Measurements from ENCODE around the gene RAX2.
"Not testable (repeated sequence)": the region's sequence is repeated elsewhere in the genome, so short reads cannot be mapped to it uniquely, and the experiment has no call there.

The RAX2 gene

DNA sequence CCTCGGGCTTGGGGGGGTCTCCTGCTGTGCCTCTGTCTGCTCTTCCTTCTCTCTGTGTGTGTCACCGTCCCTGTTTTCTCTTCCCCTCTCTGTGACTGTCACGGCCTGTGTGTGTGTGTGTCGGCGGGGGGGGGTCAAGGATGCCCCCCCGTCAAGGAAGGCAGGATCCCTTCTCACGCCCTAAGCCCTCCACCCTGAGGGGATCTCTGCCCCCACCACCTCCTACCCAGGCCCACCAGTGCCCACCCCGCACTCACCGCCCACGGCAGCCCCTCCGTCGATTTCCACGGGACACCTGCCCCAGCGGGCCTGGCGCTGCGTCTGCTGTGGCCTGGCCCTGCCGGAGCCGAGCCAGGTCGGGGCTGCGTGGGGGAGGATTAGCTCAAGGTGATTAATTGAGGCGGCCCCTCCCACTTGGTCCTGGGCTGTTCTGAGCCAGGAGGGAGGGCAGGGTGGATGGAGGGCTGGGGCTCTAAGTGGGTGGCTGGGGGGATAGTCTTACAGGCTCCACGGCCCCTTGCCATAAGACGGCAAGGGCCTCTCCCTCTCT lies at the start of gene RAX2:
Gene RAX2, minus strand, starts transcription at position 323 of the 550 bp plus-strand sequence. CDS start 486 bp downstream, outside the sequence.
- DNase-seq (ENCODE audit: low read depth): no peak

DNA sequence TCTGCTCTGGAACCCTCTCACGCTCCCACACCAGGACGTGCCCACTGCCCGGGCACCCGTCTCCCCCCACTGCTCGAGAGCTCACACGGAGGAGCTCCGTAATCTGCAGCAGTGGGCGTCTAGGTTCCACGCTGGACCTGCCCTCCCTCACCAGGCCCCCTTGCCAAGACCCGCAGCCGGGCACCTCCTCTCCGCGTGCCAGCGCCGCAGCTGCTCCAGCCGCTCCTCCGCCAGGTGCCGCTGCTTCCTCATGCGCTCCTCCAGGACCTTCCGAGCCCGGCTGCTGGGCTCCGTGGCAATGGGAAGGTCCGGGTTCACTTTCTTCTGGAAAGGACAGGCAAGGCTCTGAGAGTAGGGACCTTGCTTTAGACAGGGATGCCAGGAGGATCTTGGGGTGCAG lies 49.1 kb upstream of the RAX2 start:
- no peak for DNase-seq (ENCODE audit: low read depth)

DNA sequence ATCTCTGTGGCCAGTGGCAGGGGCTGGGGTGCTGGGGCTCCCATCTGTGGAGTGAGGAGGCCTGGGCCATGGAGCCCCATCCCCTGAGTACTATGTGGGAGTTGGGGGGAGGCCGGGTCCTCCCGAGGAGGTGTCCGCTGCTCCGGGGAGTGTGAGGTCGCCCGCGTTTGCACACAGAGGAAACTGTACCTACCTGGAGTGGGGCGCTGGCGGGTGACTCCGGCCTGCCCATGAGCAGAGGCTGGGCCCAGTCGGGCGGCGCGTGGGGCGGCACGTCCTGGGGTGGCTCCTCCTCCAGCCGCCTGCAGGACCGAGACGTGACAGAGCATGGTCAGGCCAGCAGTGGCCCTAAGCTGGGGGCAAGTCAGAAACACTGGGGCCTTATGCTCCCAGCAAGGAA lies 48.0 kb upstream of the RAX2 start:
- no peak for DNase-seq (ENCODE audit: low read depth)

DNA sequence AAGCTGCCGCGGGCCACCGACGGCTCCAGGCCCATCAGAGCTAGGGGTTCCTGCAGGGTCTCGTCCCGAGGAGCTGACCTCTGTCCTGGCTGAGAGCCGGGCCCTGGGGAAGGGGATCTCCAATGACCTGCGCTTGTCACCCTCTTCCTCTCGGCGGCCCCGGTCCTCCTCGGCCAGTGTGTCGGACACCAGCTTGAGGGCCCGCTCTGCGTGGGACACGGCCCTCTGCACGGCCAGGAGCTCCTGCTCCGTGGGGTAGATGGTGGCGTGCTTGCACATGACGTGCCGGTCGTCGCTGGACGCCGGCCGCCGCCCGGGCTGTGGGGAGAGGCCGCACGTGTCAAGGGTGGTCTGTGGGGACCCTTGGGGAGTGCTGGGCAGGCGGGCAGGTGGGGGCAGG lies 46.9 kb upstream of the RAX2 start:
- DNase-seq (ENCODE audit: low read depth): no peak

DNA sequence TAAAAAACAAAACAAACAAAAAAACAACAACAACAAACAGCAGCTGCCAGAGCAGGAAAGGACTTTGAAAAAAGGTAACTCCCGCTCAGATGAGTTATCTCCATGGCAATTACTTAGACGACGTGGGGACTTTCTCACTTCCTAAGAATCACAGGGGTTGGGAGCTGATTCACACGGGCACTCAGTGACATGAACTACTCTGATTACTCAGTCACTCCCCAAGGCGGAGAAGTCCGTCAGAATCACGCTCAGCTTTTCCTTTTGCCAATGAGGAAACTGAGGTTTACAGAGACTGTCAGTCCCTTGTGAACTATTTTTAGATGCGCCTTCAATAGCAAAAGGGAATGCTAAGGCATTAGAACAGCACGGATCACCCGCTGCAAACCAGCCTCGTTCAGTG lies 46.4 kb upstream of the RAX2 start:
- no peak for DNase-seq (ENCODE audit: low read depth)

DNA sequence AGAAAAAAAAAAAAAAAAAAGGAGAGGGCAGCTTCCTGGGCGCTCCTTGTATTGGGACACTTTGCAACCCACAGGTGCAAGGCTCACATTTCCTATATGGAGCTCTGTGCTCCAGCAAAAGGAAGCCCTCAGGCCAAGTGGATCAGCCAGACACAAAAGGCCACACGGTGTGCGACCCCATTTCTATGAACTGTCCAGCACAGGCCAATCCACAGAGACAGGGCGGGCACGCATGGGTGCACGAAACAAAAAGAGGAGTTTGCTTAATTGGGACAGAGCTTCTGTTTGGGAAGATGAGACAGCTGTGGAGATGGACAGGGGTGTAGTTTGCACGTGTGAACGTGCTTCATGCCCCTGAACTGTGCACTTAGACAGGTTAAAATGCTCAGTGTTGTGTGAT lies 45.7 kb upstream of the RAX2 start:
- DNase-seq (ENCODE audit: low read depth): no peak

DNA sequence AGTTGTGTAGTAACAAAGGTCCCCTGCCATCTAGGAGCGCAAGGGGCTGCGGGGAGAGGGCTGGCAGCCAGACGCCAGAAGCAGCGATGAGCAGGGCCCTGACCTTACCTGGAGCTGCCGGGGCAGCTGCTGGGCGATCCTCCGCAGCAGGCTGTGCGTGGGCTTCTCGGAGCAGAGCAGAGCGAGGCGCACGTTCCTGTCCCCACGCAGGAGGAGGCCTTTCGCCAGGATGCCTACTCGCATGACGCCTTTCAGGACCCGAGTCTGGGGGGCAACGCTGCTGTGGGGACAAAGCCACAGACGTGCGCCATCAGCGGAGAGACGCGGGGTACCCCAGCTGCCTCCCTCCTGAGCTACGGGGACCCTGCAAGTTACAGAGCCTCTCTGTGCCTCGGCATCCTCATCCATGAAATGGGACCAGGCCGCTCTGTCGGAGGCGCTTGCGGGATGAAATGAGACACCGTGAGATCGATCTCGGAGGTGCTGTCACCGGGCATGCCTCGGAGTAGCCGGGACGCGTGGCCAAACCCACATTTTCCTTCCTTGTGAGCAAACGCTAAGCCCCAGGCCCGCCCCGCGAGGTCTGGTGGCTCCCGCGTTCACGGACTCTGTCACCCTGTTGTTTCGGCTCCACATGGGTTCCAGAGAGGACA lies 44.7 kb upstream of the RAX2 start:
- no peak for DNase-seq (ENCODE audit: low read depth)

DNA sequence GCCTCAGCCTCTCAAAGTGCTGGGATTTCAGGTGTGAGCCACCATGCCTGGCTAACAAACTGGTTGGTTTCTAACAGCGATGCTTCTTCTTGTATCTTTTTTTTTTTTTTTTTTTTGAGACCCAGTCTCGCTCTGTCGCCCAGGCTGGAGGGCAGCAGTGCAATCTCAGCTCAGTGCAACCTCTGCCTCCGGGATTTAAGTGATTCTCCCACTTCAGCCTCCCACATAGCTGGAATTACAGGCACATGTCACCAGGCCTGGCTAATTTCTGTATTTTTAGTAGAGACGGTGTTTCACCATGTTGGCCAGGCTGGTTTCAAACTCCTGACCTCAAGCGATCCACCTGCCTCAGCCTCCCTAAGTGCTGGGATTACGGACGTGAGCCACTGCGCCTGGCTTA lies 44.1 kb upstream of the RAX2 start:
- not testable (repeated sequence) for DNase-seq (ENCODE audit: low read depth)

DNA sequence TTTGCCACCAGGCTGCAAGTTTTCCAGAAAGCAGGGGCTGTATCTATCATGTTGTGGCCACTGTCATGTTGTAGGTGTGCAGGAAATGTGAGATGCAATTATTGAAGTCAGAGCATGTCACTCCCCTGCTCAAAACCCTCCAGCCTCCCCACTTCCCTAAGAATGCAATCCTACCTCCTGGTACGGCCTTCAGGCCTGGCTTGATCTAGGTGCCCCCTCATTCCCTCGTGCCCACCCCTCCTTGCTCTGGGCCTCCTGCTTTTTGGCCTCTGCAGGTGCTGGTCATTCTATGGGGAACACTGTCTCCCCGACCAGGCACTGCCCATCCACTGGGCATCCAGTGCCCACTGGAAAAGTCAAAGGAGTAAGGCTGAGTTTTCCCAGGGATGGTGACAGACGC lies 42.6 kb upstream of the RAX2 start:
- DNase-seq (ENCODE audit: low read depth): no peak

DNA sequence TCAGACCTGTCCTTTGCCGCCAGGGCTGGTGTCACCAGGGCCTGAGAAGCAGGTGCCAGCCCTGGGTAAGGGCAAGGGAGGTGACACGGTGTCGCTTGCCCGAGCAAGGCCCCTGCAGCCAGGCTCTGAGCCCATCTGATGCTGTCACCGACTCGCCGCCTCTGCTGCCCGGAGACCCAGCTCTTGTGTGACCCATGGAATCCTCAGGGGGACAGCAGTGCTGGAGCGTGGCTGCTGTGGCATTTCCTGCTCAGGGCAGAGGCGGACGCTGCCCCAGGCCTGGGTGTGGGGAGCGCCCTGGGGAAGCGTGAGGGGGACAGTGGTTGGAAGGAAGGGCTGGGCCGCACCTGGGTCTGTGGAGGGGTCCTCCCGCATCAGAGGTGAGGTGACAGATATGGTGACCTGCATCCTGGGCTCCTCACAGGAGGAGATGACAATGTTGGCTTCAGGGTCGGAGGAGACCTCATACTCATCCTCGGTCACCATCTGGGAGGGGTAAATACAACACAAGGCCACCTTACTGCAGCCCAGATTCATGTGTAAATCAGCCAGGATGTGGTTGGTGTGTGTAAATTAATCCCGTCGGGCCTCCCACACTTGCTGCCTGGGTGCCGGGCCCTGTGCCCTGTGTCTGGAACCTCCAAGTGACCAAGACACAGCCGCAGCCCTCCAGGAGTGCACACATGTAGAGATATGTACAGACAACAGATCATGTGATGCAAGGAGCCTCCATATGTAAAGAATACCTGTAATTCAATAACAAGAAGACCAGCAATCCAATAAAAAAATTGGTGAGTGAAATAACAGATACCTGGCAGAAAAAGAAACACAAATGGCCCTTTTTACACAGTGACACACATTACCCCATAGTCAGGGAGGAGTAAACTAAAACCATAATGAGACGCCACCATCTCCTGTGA lies 41.7 kb upstream of the RAX2 start:
- no peak for DNase-seq (ENCODE audit: low read depth)

DNA sequence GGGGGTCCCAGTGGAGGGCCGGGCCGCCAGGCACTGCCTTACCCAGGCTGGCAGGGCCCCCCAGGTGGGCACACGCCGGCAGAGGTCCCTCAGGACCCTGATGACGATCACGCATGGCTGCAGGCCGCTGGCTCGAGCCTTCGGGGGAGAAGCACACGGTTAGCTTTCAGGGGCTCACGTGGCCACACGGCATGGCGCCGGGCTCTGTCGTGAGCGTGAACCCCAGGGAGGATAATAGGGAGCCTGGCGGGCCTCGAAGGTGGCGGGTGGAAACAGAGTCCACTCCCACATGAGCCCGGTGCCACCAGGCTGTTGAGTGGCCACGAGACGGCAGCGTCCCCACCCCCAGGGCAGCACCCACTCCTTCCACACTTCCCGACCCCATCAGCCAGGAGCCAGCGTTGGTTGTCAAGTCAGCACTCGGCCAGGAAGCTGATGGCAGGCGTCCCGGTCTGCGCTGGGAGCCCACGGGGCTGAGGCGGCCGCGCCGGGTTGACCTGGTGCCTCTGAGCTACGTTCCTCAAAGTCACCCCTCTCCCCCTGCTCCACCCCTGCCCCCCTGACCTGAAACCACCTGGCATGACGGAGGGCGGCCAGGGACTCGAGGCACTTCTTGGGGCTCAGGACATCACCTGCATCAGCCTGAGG lies 38.8 kb upstream of the RAX2 start:
- no peak for DNase-seq (ENCODE audit: low read depth)

DNA sequence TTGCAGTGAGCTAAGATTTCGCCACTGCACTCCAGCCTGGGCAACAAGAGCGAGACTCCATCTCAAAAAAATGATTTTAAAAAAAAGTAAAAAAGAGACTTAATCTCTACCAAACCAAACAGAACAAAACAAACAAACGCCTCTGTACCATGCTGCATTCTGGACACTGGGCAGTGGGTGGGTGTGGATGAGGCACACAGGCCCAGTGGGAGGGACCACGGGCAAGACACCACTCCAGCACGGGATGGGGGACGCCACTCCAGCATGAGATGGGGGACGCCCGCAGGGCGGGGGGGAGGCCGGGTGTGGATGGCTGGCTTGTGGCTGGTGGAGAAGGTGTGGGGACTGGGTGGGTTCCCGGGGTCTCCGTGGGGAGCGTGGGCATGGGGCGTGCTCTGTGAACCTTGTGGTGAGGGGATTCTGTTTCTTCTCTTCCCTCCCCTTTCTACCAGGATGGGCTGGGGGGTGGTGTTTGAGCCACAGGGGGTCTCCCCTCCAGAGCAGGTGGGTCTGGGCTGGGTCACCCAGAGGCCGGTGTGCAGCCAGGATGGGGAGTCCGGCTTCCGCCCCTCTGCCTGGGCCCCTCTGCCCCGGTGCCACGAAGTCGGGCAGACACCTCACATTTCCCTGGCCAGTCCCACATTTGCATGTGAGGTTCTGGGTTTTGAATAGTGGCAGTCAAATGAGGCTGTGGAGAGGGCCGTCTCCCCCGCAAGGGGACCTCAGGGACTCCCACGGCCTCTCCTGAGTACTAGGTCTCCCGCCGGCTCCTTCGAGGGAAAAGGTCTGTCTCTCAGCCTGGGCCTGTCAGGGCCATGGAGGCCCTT lies 38.1 kb upstream of the RAX2 start:
- no peak for DNase-seq (ENCODE audit: low read depth)

DNA sequence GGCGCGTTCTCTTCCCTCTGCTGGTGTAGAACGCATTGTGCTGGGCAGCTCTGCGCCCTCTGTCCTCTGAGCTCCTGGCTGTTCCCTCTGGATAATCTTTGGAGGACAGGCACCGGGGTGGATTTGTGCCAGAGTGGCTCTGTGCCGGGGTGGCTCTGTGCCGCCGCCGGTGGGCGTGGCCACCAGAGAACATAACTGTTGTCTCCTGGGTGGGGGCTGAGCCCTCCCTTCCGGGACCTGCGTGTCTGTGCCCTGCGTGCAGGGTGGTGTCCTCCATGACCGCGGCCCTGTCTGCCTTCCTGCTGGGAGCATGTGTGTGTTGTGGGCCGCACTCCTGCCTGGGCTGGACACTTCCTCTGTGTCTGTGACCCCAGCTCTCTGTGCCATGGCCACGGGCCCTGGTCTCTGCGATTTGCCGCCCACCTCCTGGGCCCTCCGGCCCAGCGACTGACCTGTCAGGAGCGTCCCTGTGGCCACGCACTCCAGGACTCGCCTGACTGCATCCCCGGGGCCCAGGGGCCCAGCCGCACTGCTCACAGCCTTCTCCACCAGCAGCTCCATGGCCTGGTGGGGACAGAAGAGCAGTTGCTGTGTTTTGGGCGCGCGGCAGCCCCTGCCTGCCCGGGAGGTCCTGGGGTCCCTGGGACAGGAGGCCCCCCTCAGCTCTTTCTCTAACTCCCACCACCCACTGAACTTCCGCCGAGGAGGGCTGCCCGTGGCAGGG lies 36.6 kb upstream of the RAX2 start:
- no peak for DNase-seq (ENCODE audit: low read depth)

DNA sequence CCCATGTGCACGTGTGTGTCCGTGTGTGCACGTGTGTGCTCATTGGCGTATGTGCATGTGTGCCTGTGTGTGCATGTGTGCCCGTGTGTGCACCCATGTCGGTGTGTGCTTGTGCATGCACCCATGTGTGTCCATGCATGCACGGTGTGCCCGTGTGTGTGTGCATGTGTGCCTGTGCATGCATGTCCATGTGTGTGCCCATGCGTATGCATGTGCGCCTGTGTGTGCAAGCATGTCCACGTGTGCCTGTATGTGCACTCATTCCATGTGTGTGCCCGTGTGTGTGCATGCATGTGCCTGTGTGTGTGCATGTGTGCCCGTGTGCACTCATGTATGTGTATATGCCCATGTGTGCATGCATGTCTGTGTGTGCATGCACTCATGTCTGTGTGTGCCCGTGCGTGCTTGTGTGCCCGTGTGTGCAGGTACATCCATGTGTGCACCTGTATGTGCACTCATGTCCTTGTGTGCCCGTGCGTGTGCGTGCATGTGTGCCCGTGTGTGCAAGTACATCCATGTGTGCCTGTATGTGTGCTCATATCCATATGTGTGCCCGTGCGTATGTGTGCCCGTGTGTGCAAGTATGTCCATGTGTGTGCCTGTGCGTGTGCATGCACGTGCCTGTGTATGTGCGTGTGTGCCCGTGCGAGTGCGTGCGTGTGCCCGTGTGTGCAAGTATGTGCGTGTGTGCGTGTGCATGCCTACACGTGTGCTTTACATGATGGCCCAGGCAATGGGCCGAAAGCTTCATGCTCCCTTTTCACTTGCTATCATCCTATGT lies 35.7 kb upstream of the RAX2 start:
- no peak for DNase-seq (ENCODE audit: low read depth)

DNA sequence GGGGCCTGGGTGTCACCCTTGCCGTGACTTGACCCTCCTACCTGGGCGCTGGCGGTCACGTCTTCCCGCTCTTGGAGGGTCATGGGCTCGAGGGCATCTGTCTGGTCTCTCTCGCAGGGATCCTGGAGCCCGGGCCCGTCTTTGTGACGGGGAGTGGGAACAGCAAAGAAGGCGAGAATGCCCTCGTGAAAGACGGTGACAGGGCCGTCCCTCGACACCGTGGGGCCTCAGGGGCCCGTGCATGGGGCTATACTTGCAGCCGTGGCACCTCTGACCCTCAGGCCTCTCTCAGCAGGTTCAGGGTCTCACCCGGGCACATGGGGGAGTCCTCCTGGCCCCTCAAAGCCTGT lies 35.1 kb upstream of the RAX2 start:
- no peak for DNase-seq (ENCODE audit: low read depth)

DNA sequence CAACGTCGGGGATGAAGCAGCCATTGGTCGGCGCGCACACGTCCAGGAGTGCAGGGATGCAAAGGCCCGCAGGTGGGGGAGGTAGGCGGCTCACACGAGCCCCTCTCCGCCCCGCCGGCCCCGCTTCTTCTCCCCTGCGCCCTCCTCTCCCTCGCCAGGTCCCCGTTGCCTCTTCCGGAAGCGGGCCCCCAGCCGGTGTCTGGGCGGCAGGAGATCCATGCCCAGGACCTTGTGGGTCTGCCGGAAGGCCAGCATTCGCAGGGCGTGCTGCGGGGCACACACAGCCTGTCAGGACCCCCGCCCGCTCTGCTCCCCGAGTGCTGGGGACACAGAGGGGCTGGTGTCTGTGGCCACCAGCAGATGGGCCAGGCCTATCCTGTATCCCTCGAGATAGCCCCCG lies 33.8 kb upstream of the RAX2 start:
- no peak for DNase-seq (ENCODE audit: low read depth)

DNA sequence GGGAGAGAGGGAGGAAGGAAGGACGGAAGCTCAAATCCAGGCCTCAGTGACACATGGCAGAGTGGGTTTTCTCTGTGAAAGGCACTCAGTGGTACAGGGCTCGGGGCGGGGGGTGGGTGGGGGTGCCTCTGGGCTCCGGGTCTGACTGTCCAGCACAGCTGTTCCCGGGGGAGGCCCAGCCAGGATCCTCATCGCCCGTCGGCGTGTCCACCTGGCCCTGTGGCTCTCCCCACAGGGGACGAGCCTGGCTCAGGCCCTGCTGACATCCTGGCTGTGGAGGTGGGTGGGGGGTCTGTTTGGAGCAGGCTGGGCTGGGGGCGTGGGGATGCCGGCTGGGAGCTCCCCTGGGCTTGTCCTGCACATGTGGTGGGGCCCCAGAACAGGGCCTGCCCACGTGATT lies 32.4 kb upstream of the RAX2 start:
- no peak for DNase-seq (ENCODE audit: low read depth)

DNA sequence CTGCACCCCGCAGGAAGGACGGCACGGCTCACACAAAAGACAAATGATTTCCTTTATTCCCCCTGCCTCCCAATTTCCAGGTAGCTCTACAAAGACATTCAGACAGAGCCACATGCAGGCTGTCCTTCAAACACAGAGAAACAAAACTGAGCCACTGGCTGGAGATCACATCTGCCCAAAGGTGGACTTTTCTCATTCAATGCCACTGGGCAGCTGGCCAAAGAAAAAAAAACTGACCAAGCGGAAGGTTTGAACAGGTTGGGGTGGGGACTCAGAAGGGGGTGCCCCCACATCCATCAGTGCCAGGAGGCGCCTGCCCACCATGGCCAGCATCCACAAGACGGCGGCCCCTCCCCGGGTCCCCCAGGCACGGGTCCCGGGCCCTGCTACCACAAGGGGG lies 32.0 kb upstream of the RAX2 start:
- no peak for DNase-seq (ENCODE audit: low read depth)

DNA sequence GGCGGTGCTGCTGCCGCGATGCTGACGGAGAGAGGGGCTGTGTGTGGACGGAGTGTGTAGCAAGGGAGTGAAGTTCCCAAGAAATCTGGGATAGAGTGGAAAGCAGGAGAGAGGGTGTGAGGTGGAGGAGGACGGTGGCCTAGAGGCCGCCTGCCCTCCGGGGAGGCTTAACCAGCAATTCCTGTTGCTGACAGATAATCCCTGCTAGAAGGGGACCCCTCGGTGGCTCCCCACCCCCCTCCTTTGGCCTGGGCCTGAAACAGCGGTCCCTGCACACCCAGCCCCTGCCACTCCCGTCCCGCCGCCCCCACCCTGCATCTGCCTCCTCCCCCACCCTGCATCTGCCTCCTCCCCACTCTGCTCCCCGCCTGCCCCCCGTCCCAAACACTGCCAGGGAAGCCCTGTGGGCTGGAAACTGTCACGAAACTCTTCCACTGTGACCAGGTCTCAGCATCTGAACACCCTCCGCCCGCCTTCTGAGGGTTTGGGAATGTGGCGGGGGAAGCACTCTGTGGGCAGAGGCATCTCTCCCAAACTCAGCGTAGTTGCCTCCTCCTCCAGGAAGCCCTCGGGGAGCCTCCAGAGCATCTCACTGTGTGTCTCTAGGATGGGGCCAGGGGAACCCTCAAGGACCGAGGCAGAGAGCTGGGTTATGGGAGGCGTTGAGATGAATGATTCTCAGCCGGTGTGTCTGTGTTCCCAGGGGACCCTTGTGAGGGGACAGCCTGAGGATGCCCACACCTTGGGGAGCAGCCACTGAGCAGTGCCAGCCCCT lies 31.3 kb upstream of the RAX2 start:
- DNase-seq (ENCODE audit: low read depth): no peak
